Kidney (tissue), 14 donors: ENCODE results near the gene GADD45A. TPM values are rescaled to one million over a fixed set of nuclear protein-coding genes. Genes with fewer than 3 reads are reported as not detected.

ENCODE experiments used
- DNase-seq, 5 donors: peaks; one replicate each; pipeline ENCODE4 v3.0.0-alpha.2; 2013 to 2020
- FAIRE-seq: peaks from 2 replicates; lab custom pipeline; 2012; peaks lifted over from hg19 to GRCh38; lab: Jason Lieb, UNC
- H3K27ac ChIP-seq, 2 donors: one replicate each; pipeline ENCODE4 v1.7.0; 2013; ENCODE audit warnings: low read depth in 2 of 2, low read length in 2 of 2, inconsistent platforms in 1 of 2
- H3K27me3 ChIP-seq: one replicate; pipeline ENCODE4 v1.7.1; 2013; ENCODE audit warnings: low read length, inconsistent platforms; ENCODE audit not compliant: control insufficient read depth, insufficient read depth
- H3K36me3 ChIP-seq, 3 donors: one replicate each; pipeline versions ENCODE4 v1.7.0 to v1.7.1; 2013; ENCODE audit warnings: low read length in 3 of 3, control low read depth in 1 of 3, inconsistent platforms in 1 of 3; ENCODE audit not compliant: insufficient read depth in 3 of 3, control insufficient read depth in 2 of 3
- H3K4me1 ChIP-seq, 3 donors: one replicate each; pipeline versions ENCODE4 v1.7.0 to v1.7.1; 2013; ENCODE audit warnings: low read length in 3 of 3, inconsistent platforms in 1 of 3, low read depth in 1 of 3; ENCODE audit not compliant: control insufficient read depth in 2 of 3, insufficient read depth in 2 of 3
- H3K4me3 ChIP-seq, 3 donors: one replicate each; pipeline versions ENCODE4 v1.7.0 to v1.8.1; 2013; ENCODE audit warnings: low read length in 3 of 3, control low read depth in 1 of 3, inconsistent platforms in 1 of 3
- H3K9ac ChIP-seq, 3 donors: one replicate each; pipeline versions ENCODE4 v1.7.0 to v1.7.1; 2013; ENCODE audit warnings: low read length in 3 of 3, control low read depth in 1 of 3, inconsistent platforms in 1 of 3
- H3K9me3 ChIP-seq, 3 donors: one replicate each; pipeline versions ENCODE4 v1.7.0 to v1.7.1; 2013; ENCODE audit warnings: low read length in 3 of 3, control low read depth in 1 of 3, inconsistent platforms in 1 of 3; ENCODE audit not compliant: control insufficient read depth in 2 of 3, insufficient read depth in 1 of 3
- intact Hi-C: fragments of 100-400 bp; cut with DNase I; formaldehyde crosslinking; loops from one replicate; pipeline ENCODE4 v1.11.1; 2022
- polyA plus RNA-seq: library from polyadenylated mRNA; stranded (reverse); fragments of 350-450 nt; fragmentation: Illumina TruSeq; extraction: RNeasy Lipid Tissue Mini Kit (QIAGEN cat#74804); gene quantifications from one replicate; pipeline ENCODE4 v1.2.3, GENCODE V29; 2014; ENCODE audit warnings: low read depth, low replicate concordance; ENCODE audit not compliant: insufficient read depth
- total RNA-seq: library from RNA; stranded (reverse); fragmentation: NEBNext Ultra II Directional; extraction: Animal tissue kit (Norgen Biotek cat#: 25700); gene quantifications from one replicate; pipeline ENCODE4 v1.2.1, GENCODE V29; 2021
- TF ChIP-seq, protein P1 (sequence below): IDR thresholded peaks from 3 replicates; pipeline ENCODE4 v1.5.1; 2012; ENCODE audit warnings: mild to moderate bottlenecking, moderate library complexity, borderline replicate concordance; ENCODE audit not compliant: insufficient read depth; ENCODE audit errors: extremely low read depth
- donor health status: control.
- donor health status: control.
- donor health status: control.
- donor health status: control.
- donor health status: control.
- donor health status: DM: yes; HTN: yes; CAD: no.
- donor health status: Normal renal cell carcinoma (clear cell type).

The GADD45A gene
- total and polyA plus RNA-seq, 2 donors from 2014 or later, result 85.6 to 218 TPM

DNA sequence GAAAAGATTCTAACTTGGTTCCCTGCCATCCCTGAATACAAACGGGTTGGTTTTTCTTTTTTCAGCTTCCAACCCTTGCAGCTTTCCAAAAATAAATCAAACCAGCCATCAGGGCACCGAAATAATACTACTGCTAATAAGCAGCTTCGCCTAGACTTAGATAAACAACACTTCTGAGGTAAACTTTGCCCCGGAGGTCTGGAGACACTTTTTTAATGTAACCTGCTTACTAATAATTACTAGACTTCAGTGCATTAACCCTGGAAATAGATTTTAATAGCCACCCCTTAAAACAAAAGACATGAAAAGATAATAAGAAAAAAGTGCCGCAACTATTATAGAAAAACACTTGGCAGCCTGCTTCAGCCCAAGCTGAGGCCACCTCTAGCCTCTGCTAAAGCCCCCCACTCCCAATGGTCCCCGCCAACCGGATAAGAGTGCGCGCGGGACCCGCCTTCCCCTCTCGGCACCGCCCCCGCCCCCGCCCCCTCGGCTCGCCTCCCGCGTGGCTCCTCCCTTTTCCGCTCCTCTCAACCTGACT is 405 bp upstream of the GADD45A start:
- Histone ChIP-seq H3K4me3 (peak overlapping the region; percentile 43 to 62 (median 58)), H3K27ac (peak overlapping the region; percentile 71 to 72), H3K9me3 (no peaks in the 10 kb centered on the region), H3K4me1 (peaks cover 3 to 10% (median 5%) of the 10 kb centered on the region in 3 donors), H3K9ac (peak overlapping the region in 1 of 3 donors; percentile 65), H3K27me3 (no peaks in the 10 kb centered on the region), H3K36me3 (peaks cover 2 to 26% (median 10%) of the 10 kb centered on the region in 3 donors)
- DNase-seq (no peak), FAIRE-seq (no peak)
- intact Hi-C loops, result loop anchor here (10.0 kb wide), 1 partner anchor 70 kb away; no protein-coding TSS in a partner anchor
- TF ChIP-seq, protein P1, sequence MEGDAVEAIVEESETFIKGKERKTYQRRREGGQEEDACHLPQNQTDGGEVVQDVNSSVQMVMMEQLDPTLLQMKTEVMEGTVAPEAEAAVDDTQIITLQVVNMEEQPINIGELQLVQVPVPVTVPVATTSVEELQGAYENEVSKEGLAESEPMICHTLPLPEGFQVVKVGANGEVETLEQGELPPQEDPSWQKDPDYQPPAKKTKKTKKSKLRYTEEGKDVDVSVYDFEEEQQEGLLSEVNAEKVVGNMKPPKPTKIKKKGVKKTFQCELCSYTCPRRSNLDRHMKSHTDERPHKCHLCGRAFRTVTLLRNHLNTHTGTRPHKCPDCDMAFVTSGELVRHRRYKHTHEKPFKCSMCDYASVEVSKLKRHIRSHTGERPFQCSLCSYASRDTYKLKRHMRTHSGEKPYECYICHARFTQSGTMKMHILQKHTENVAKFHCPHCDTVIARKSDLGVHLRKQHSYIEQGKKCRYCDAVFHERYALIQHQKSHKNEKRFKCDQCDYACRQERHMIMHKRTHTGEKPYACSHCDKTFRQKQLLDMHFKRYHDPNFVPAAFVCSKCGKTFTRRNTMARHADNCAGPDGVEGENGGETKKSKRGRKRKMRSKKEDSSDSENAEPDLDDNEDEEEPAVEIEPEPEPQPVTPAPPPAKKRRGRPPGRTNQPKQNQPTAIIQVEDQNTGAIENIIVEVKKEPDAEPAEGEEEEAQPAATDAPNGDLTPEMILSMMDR, result no peak

DNA sequence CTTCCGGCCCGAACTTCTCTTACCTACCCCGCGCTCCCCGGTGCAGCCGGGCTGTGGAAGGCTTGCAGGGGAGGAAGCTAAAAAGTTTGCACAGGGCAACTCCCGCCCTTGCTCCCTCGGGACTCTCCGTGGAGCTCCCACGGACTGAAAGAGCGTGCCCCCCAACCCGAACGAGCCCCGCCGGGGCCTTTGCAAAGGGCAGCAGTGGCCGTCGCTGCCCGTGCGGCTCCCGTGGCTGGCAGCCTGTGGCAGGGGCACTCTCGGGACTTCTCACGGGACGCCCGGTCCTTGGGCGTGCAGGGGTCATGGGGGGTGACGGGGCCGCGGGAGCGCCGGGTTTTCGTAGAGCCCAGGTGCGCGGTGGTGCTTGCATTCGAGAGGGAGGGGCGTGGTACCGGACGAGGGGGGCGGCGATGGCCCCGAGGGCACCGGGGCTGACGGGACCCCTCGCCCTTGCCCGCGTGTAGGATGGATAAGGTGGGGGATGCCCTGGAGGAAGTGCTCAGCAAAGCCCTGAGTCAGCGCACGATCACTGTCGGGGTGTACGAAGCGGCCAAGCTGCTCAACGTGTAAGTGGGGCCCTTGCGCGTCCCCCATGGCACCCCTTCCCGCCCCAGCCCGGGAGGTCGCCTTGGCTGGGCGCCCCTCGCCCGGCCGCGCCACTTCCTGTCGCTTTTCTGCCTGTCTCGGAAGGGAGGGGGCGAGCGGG is 711 bp downstream of the GADD45A start:
- intact Hi-C loops, result loop anchor here (10.0 kb wide), 1 partner anchor 69 kb away; no protein-coding TSS in a partner anchor
- Histone ChIP-seq H3K9me3 (no peaks in the 10 kb centered on the region), H3K4me1 (peaks cover 3 to 10% (median 5%) of the 10 kb centered on the region in 3 donors)

DNA sequence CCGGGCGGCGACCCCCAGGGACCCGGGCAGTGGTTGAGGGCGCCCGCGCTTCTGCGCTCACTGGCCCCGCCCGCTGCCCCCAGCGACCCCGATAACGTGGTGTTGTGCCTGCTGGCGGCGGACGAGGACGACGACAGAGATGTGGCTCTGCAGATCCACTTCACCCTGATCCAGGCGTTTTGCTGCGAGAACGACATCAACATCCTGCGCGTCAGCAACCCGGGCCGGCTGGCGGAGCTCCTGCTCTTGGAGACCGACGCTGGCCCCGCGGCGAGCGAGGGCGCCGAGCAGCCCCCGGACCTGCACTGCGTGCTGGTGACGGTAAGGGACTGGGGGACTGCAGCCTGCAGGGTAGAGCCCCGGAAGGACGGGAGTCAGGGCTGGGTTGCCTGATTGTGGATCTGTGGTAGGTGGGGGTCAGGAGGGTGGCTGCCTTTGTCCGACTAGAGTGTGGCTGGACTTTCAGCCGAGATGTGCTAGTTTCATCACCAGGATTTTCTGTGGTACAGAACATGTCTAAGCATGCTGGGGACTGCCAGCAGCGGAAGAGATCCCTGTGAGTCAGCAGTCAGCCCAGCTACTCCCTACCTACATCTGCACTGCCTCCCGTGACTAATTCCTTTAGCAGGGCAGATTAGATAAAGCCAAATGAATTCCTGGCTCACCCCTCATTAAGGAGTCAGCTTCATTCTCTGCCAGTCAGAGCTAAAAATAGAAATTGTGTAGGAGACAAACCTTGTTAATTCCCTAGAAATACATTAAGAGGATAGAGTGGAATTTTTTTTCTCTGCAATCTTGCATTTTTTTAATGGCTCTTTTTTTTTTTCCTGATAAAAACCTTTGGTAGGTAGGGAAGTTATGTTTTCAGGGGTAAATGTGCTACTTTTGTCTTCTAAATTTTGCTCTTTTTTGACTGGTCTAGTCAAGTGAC is 1.5 kb downstream of the GADD45A start:
- Histone ChIP-seq H3K27ac (peak overlapping the region; percentile 97 to 98), H3K4me3 (peak overlapping the region; percentile 83 to 92 (median 87)), H3K4me1 (peaks cover 3 to 10% (median 5%) of the 10 kb centered on the region in 3 donors), H3K27me3 (no peaks in the 10 kb centered on the region), H3K36me3 (peaks cover 2 to 29% (median 10%) of the 10 kb centered on the region in 3 donors), H3K9ac (peak overlapping the region; percentile 28 to 94 (median 77)), H3K9me3 (no peaks in the 10 kb centered on the region)
- FAIRE-seq, result no peak
- TF ChIP-seq, protein P1, result no peak
- peak; percentile 64 to 91 (median 78) for DNase-seq
- intact Hi-C loops, result loop anchor here (10.0 kb wide), 1 partner anchor 68 kb away; no protein-coding TSS in a partner anchor

More for the DNA sequence above, 711 bp downstream of the GADD45A start:
- no peaks in the 10 kb centered on the region for H3K27me3 ChIP-seq
- DNase-seq, result peak in 4 of 5 donors; percentile 34 to 89 (median 66)
- FAIRE-seq, result no peak
- TF ChIP-seq, protein P1, result no peak
- H3K36me3 ChIP-seq, result peaks cover 2 to 29% (median 10%) of the 10 kb centered on the region in 3 donors
- H3K4me3 ChIP-seq, result peak overlapping the region; percentile 57 to 92 (median 83)
- peak overlapping the region; percentile 43 to 94 (median 86) for H3K9ac ChIP-seq
- H3K27ac ChIP-seq, result peak overlapping the region; percentile 97 to 98
